Panc1 (cell line): ENCODE measurements around the gene KLF11. TPM values are rescaled to one million over a fixed set of nuclear protein-coding genes. Genes with fewer than 3 reads are reported as not detected.

Experiments used
- ATAC-seq: fragments of 200-7000 bp; cut with Tn5 transposase; 2 replicates; pipeline ENCODE4 v1.9.1; 2020; ENCODE audit warnings: mild to moderate bottlenecking, moderate library complexity
- BruUV-seq: library from RNA; stranded (reverse); fragments of 400-500 nt; replicated peaks from 2 replicates; lab custom pipeline; 2021; lab: Mats Ljungman, UMichigan
- CTCF ChIA-PET: fragments of 300-600 bp; sonication (Branson Sonifier 250); formaldehyde crosslinking; loops from one replicate; lab custom pipeline; 2022; ENCODE audit warnings: antibody characterized with exemption; lab: Charles Lee
- POLR2A ChIA-PET: fragments of 300-600 bp; sonication (Branson Sonifier 250); formaldehyde crosslinking; loops from one replicate; lab custom pipeline; 2022; ENCODE audit warnings: antibody characterized with exemption; lab: Charles Lee
- DNase-seq: peaks from one replicate; pipeline ENCODE4 v3.0.0-alpha.2; 2010; ENCODE audit warnings: low read depth, low spot score
- H3K27ac ChIP-seq: 2 replicates; pipeline ENCODE4 v1.5.1; 2011; ENCODE audit warnings: mild to moderate bottlenecking, low read length, inconsistent platforms
- H3K27me3 ChIP-seq: fragments of 200-500 bp; sonication (Bioruptor generic); 2 replicates; pipeline ENCODE4 v1.6.0; 2014; ENCODE audit warnings: low read length, inconsistent platforms; ENCODE audit not compliant: control insufficient read depth, insufficient read depth
- H3K36me3 ChIP-seq: fragments of 200-500 bp; sonication (Bioruptor generic); 2 replicates; pipeline ENCODE4 v1.5.1; 2014; ENCODE audit warnings: inconsistent platforms, mild to moderate bottlenecking, low read length, moderate library complexity; ENCODE audit not compliant: control insufficient read depth, insufficient read depth
- H3K4me1 ChIP-seq: 2 replicates; pipeline ENCODE4 v1.5.1; 2011; ENCODE audit warnings: inconsistent platforms, mild to moderate bottlenecking, low read length, moderate library complexity; ENCODE audit not compliant: control insufficient read depth, insufficient read depth
- H3K4me3 ChIP-seq, 2 experiments: 2 replicates each; pipeline ENCODE4 v1.5.1; 2011 to 2012; ENCODE audit warnings: low read depth in 2 of 2, low read length in 2 of 2, mild to moderate bottlenecking in 2 of 2, inconsistent platforms in 1 of 2, moderate library complexity in 1 of 2
- H3K9me3 ChIP-seq: fragments of 200-500 bp; sonication (Bioruptor generic); 2 replicates; pipeline ENCODE4 v1.5.1; 2014; ENCODE audit warnings: low read depth, mild to moderate bottlenecking, inconsistent platforms, low read length, moderate library complexity; ENCODE audit not compliant: control insufficient read depth, insufficient read depth
- CTCF ChIP-seq: fragments of 450-650 bp; IDR thresholded peaks from 2 replicates; pipeline ENCODE4 v1.5.1; 2017; ENCODE audit warnings: mild to moderate bottlenecking
- POLR2AphosphoS5 ChIP-seq: IDR thresholded peaks from 2 replicates; pipeline ENCODE4 v1.6.1; 2012; ENCODE audit warnings: mild to moderate bottlenecking, low read depth, low read length, moderate library complexity
- REST ChIP-seq, 2 experiments: IDR thresholded peaks; 2 replicates each; pipeline ENCODE4 v1.6.1; 2011 to 2012; ENCODE audit warnings: low read depth in 2 of 2, control low read depth in 1 of 2, low read length in 1 of 2, mild to moderate bottlenecking in 1 of 2, moderate library complexity in 1 of 2; ENCODE audit not compliant: insufficient read depth in 1 of 2
- SIN3A ChIP-seq: IDR thresholded peaks from 2 replicates; pipeline ENCODE4 v1.6.1; 2012; ENCODE audit warnings: low read depth, mild to moderate bottlenecking, low read length, moderate library complexity, borderline replicate concordance; ENCODE audit not compliant: insufficient read depth
- TCF7L2 ChIP-seq: IDR thresholded peaks from 2 replicates; pipeline ENCODE4 v1.6.1; 2011; ENCODE audit warnings: mild to moderate bottlenecking, low read depth, low read length, inconsistent platforms
- in situ Hi-C: cut with HindIII; loops from 2 replicates; pipeline ENCODE4 v1.10.0; 2016; ENCODE audit warnings: low sequenced_read_pairs, low pct_unique_long_range_greater_than_20kb
- intact Hi-C: fragments of 100-400 bp; cut with micrococcal nuclease; formaldehyde crosslinking; loops from one replicate; pipeline ENCODE4 v1.10.0; 2022; ENCODE audit not compliant: unreplicated experiment
- total RNA-seq: library from RNA; stranded (reverse); gene quantifications from one replicate; pipeline ENCODE4 v1.2.1, GENCODE V29; 2021; ENCODE audit not compliant: unreplicated experiment

KLF11 gene
- total RNA-seq, 1 experiment from 2014 or later = 23.7 TPM

GRCh38 chr2:10038716-10039115, 4.6 kb upstream of the KLF11 start:
- Histone ChIP-seq H3K27me3 (no peaks in the 10 kb centered on the region), H3K4me1 (peaks cover 18% of the 10 kb centered on the region)
- in situ Hi-C loops = no loop called here

More at GRCh38 chr2:10038716-10039115, 4.6 kb upstream of the KLF11 start:
- Histone ChIP-seq H3K36me3 (no peaks in the 10 kb centered on the region), H3K9me3 (no peaks in the 10 kb centered on the region), H3K4me3 (no peak overlapping the region), H3K27ac (peak overlapping the region; percentile 23; the same call in 1 of the 2 replicates)
- POLR2A ChIA-PET = interaction anchor here (1.0 kb wide), 1 partner anchor 195 kb away, joined by 3 read pairs; no protein-coding TSS in a partner anchor
- CTCF ChIA-PET = interaction anchor here (0.7 kb wide), 1 partner anchor 11 kb away, joined by 3 read pairs; no protein-coding TSS in a partner anchor
- DNase-seq (no peak), ATAC-seq (no peak)
- TF ChIP-seq CTCF (no peak), SIN3A (no peak), REST (IDR thresholded peaks at IDR 0.05; ENCODE audit: insufficient read depth in 1 of 2, low read depth in 2 of 2, low read length in 1 of 2) (no peak), POLR2AphosphoS5 (no peak), TCF7L2 (no peak)
- intact Hi-C loops = no loop called here
- BruUV-seq = no TSS peak
